Skeletal muscle cell (primary cell): ENCODE measurements around the gene PLCD4.
A peak's percentile ranks its signal among the peaks of the same experiment; 100 is the strongest.

ENCODE experiments used
- DNase-seq: peaks from one replicate; pipeline ENCODE4 v3.0.0-alpha.2; 2010; ENCODE audit warnings: low read depth
- H3K4me3 ChIP-seq: 2 replicates; pipeline ENCODE4 v1.5.1; 2011; ENCODE audit warnings: low read depth, mild to moderate bottlenecking, control low read depth, low read length, moderate library complexity

The PLCD4 gene

GRCh38 chr2:218607436-218608115 lies at the start of gene PLCD4:
Gene PLCD4 (plus strand): TSS chr2:218607899. CDS start chr2:218615740, 7,841 bp downstream.
- H3K4me3 ChIP-seq, result peak within 1 kb of the TSS; percentile 41
- DNase-seq, result peak; percentile 83

DNA sequence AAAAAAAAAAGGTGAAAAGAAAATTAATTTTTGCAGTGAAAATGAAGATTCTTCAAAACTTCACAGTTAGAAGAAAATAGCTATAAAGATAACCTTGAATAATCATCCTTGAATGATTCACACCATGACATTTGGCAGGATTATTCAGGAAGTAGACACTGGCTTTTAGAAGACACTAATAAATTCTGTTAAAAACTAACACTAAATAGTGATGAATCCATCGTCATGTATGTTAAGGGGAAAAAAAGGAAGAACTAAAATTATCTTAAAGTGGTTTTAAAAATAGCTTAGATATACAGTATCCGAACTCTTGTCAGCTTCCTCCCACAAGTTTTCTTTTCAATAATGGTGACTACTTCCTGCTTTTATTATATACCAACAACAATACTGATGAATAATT lies 49.8 kb upstream of the PLCD4 start:
- no peak overlapping the region for H3K4me3 ChIP-seq
- no peak for DNase-seq

DNA sequence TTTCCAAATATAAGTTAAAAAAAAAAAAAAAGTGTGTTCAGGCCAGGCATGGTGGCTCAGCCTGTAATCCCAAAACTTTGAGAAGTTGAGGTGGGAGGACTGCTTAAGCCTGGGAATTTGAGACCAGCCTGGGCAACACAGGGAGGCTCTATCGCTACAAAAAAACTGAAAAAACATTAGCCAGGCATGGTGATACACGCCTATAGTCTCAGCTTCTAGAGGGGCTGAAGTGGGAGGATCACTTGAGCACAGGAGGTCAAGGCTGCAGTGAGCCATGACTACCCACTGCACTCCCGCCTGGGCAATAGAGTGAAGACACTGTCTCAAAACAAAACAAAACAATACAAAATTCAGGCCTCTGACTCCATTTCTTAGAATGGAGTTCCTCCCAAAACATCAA lies 48.7 kb upstream of the PLCD4 start:
- H3K4me3 ChIP-seq, result no peak overlapping the region
- no peak for DNase-seq

- DNase-seq, result no peak
- no peak overlapping the region for H3K4me3 ChIP-seq
Measured at GRCh38 chr2:218564056-218564455, 43.6 kb upstream of the PLCD4 start.

- no peak overlapping the region for H3K4me3 ChIP-seq
- DNase-seq, result no peak
Measured at GRCh38 chr2:218566296-218566695, 41.4 kb upstream of the PLCD4 start.

DNA sequence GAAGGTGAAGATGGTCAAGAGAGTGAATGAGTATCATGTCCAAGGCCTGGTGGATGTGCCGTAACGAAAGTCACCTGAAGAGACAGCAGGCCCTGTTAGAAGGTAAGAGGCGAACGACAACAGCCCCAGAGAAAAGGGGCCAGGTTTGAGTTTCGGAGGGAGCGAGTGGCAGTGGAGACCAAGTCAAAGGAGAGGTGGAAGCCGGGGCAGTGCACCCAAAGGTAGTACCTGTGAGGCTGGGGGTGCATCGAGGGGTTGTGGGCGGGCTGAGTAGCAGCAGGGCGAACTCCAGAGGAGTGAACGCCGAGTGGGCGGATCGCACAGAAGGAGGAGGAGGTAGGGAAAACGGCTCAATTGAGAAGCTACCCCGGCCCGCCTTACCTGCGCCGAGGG lies 39.9 kb upstream of the PLCD4 start:
- peak overlapping the region; percentile 76 for H3K4me3 ChIP-seq
- no peak for DNase-seq

DNA sequence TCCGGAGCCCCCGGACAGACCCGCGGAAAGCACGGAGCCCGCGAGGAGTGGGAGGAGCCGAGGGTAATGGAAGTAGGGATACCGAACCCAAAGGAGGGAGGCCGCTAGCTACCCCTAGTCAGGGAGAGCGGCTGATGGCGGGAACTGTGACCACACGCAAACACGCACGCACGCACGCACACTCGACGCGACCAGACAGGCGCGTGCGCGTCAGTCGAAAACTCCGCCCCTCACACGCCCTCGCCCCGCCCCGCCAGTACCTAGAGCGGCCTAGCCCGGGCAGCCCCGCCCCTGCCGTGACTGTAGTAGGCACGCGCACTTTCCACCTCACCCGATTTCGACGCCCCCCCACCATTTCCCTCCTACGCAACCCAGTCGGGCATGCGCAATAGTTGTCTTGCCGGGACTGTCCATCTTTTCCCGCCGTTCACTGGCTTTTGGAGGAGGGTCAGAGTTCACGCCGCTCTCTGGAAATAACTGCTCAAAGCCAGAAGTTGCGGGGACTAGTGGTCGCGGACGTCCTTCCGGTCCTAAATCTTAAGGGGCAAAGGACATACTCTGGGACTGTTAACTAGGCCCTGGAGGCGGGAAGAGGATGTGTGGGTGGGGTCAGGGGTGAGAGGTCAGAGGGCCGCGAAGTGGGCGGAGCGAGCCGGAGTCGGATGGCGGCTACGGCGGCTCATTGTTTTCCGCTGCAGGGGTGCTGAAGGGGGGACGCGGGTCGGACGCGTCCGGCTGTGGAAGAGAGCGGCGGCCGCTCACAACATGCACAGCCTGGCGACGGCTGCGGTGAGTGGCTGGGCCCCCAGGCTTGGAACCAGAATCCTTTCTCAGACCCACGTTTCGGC lies 39.3 kb upstream of the PLCD4 start, which contains the start of the genes CNOT9 and USP37:
Gene CNOT9, plus strand, starts transcription at position 650 of the 848 bp plus-strand sequence. Its CDS starts 116 bp downstream, at position 766.
Gene USP37, minus strand, starts transcription at position 162 of the 848 bp plus-strand sequence. CDS start 9,698 bp downstream, outside the sequence.
- H3K4me3 ChIP-seq, result peak within 1 kb of the TSS; percentile 76
- DNase-seq, result peak; percentile 93

DNA sequence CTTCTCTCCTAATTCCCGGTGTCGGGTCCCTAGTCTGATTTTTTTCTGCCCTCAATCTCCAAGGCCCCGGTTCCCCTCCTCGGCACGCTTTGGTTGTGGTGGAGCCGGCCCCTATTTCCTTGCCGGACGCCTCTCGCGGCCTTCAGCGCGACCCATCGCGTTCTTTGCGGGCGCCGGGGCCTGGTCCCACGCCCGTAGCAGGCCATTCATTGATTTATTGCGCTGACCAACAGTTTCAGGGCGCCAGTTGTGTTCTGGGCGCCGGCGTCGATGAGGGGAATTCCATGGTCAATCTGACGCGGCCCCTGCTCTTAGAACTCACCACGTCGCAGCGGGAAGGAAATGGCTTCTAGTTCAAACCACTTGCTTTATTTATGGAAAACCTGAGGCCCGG lies 38.7 kb upstream of the PLCD4 start:
- no peak for DNase-seq
- peak overlapping the region; percentile 73 for H3K4me3 ChIP-seq

DNA sequence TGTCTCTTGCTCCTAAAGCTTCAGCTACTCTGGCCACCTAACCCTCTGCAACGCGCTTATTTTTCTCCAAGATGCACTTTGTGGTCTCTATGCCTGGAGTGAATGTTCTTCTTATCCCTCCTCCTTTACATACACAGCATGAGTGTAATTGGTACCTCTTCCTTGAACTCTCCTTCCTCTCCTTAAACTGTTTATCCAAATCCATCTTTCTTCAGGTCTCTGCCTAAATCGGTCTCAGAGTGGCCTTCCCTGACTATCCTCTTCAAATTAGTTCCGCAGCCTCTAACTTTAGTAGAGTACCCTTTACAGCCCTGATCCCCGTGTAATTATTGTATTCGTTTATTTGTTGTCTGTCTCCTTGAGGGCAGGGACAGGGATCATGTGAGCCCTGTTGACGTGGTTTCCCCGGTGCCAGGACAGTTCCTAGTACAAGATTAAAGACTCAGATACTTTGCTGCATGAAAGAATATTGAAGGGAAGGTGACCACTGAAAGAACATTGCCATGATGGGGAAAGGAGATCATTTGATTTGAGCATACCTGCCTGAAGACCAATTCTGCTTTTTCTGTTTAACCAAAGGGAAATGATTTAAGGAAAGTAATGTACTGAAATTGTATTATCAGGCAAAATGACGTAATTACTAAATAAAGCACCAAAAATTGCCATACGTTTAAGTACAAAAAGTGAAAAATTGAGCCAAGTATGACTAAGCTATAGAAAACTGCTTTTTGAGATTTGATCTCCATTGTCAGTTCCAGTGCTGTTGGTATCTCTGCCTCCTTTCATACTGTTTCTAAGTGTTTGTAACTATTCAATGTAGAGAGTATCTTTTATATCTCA lies 37.8 kb upstream of the PLCD4 start:
- DNase-seq, result no peak

DNA sequence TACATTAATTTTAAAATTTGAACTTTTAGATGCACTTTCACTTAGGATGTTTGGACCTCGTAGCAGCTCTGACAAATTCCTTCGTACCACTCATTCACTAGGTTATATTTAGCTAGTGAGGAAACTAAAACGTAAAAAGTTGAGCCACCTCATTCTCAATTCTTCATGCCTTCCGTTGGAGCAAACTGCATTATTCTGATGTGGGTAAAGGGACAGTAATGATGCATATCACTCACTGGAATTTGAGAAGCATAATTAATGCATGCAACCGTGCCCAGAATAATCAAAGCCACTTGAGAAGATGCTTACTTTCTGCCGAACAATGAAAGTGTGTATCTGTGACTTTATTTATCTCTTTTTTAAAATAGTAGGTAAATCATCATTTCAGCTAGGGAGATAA lies 36.8 kb upstream of the PLCD4 start:
- DNase-seq, result no peak
- H3K4me3 ChIP-seq, result peak overlapping the region; percentile 73

More for the DNA sequence above, 37.8 kb upstream of the PLCD4 start:
- peak overlapping the region; percentile 73 for H3K4me3 ChIP-seq

DNA sequence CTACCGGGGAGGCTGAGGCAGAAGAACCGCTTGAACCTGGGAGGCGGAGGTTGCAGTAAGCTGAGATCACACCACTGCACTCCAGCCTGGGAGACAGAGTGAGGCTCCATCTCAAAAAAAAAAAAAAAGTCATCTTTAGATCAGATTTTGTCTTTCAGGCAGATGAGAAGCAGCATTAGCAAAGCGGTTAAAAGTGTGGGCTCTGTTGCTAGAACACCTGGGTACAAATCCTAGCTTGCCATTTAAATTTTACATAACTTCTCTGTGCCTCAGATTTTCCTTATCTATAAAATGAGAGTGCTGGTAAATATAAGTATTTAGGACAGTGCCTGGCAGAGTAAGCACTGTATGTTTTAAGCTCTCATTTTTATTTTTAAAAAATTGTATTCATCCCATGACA lies 30.8 kb upstream of the PLCD4 start:
- H3K4me3 ChIP-seq, result no peak overlapping the region
- no peak for DNase-seq

GRCh38 chr2:218577482-218578220 lies 30.0 kb upstream of the PLCD4 start:
- no peak for DNase-seq
- no peak overlapping the region for H3K4me3 ChIP-seq

DNA sequence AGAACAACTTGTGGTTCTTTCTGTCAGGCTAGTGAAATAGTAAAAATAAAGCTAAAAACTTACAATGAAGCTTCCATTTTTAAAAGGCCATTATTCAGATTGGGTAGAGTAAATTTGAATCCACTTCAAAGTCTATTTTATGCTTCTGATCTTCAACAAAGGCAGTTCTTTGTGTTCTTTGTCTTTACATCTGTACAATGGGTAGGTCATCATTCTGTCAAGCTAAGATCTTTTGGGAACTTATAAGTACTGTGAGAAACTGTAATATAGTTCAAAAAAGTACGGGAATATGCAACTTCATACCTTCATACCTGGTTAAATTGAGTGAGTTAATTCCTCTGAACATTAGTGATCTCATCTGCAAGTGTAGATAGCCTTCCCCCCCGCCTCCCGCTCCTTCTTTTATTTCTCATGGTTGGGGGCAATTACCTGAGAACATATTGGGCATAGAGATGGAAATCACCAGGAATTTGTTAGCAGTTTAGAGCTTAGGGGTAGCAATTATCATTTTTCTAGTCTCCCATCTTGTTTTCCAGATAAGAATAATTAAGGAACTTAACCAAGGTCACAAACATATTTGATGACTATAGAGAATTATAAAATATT lies 29.3 kb upstream of the PLCD4 start:
- no peak overlapping the region for H3K4me3 ChIP-seq
- no peak for DNase-seq

DNA sequence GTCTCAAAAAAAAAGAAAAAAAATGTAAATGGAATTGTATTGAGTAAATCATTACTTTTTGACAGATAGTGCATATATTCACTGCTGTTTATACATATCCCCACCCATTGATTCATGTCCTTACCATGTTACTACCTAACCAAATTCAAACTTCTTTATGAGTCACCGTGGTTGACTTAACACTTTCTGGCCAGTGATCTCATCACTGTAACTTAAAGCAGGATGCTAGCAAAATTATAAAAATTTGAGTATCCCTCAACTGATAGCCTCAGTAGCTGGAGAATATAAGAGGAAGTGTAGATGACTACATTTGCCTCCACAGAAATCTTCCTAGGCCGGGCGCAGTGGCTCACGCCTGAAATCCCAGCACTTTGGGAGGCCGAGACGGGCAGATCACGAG lies 25.6 kb upstream of the PLCD4 start:
- no peak overlapping the region for H3K4me3 ChIP-seq
- no peak for DNase-seq

DNA sequence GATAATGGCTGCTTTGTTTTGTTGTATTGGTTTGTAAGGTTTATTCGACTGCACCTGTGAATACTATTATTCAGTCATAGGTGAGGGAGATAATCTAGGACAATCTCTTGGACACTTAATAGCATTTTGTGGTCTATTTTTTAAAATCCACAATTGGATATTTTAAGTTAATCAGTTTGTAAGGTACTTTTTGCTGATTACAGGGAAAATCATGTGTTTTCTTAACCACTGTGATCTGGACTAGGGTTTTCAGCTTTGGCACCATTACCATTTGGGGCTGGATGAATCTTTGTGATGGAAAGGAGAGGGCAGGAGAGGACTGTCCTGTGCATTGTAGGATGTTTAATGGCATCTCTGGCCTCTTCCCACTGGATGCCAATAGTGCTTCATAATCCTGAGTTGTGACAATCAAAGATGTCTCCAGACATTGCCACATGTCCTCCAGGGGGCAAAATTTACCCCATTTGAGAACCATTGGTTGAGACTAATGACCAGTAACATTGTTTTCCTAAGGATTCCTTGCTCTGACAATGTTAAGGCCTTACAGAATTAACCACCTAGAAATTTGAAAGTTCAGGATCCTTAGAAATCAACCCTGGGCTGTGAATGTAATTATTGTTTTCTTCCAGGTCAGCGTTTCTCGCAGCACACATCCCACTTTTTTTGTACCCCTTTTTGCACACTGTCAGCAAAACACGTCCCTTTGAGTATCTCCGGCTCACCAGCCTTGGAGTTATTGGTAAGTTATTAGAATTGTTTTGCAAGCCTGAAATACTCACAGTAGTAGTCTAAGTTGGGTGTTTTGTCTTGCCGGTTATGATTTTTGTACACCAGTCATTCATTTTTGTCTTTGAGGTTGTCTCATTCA lies 23.5 kb upstream of the PLCD4 start:
- H3K4me3 ChIP-seq, result no peak overlapping the region
- DNase-seq, result no peak

DNA sequence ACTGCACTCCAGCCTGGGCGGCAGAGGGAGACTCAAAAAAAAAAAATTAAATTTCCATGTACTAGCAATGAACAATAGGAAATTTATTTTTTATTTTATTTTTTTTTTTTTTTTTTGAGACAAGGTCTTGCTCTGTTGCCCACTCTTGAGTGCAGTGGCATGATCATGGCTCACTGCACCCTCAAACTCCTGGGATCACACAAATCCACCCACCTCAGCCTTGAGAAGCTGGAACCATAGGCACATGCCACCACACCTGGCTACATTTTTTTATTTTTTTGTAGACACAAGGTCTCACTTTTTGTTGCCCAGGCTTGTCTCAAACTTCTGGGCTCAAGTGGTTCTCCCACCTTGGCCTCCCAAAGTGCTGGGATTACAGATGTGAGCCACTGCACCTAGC lies 22.2 kb upstream of the PLCD4 start:
- no peak for DNase-seq
- no peak overlapping the region for H3K4me3 ChIP-seq

DNA sequence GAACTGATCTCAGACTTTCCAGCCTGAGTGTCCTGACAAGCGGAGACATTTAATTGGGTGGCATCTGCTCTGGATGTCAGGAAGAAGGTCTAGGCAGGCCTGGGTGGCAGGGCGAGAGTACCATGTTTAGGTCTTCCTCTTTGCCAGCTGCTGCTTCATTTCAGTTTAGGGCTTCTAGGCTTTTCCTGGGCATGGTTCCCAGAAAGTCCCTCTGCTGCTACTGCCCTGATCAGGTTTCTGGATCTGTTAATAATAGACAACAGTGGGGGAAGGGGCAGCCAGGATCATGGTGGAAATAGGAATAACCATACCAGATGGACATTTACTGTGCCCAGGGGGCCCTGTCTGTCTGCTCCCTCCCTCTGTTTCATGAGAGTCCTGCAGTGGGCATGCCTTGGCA lies 2.3 kb upstream of the PLCD4 start:
- peak; percentile 60 for DNase-seq
- no peak overlapping the region for H3K4me3 ChIP-seq

- H3K4me3 ChIP-seq, result no peak overlapping the region
- no peak for DNase-seq
Measured at GRCh38 chr2:218615868-218616315, 8.2 kb downstream of the PLCD4 start.
